Fibroblast of lung (primary cell): Measurements from ENCODE around the gene PSAP. TPM values are rescaled to one million over a fixed set of nuclear protein-coding genes. Genes with fewer than 3 reads are reported as not detected.

Source experiments
- DNase-seq, 2 donors: peaks; one replicate each; pipeline versions ENCODE4 v3.0.0 to v3.0.0-alpha.2; 2010; ENCODE audit warnings: low read depth in 2 of 2
- H2AFZ ChIP-seq: 2 replicates; pipeline ENCODE4 v1.5.1; 2012; ENCODE audit warnings: low read length, control low read depth, inconsistent platforms
- H3K27ac ChIP-seq: 2 replicates; pipeline ENCODE4 v1.5.1; 2011; ENCODE audit warnings: low read length, control low read depth; ENCODE audit not compliant: insufficient read depth
- H3K27me3 ChIP-seq: 2 replicates; pipeline ENCODE4 v1.5.1; 2011; ENCODE audit warnings: mild to moderate bottlenecking, low read length; ENCODE audit not compliant: control insufficient read depth, insufficient read depth
- H3K36me3 ChIP-seq: 2 replicates; pipeline ENCODE4 v1.5.1; 2011; ENCODE audit warnings: low read length; ENCODE audit not compliant: control insufficient read depth, insufficient read depth
- H3K4me1 ChIP-seq: 2 replicates; pipeline ENCODE4 v1.5.1; 2011; ENCODE audit warnings: low read length; ENCODE audit not compliant: control insufficient read depth, insufficient read depth; ENCODE audit errors: extremely low read depth
- H3K4me2 ChIP-seq: 2 replicates; pipeline ENCODE4 v1.5.1; 2011; ENCODE audit warnings: low read length, control low read depth; ENCODE audit not compliant: insufficient read depth; ENCODE audit errors: extremely low read depth
- H3K4me3 ChIP-seq, 4 experiments: fragments of 200-600 bp in 1 of 4; sonication (generic) in 1 of 4; replicated peaks in 1 of 4; 2 replicates each; pipeline ENCODE4 v1.5.1; 2011 to 2016; ENCODE audit warnings: low read length in 4 of 4, low read depth in 3 of 4, mild to moderate bottlenecking in 3 of 4, control low read depth in 2 of 4, inconsistent platforms in 1 of 4, mixed read lengths in 1 of 4; ENCODE audit not compliant: insufficient read depth in 1 of 4; ENCODE audit errors: control extremely low read depth in 1 of 4
- H3K79me2 ChIP-seq: 2 replicates; pipeline ENCODE4 v1.5.1; 2012; ENCODE audit warnings: mild to moderate bottlenecking, low read length, inconsistent platforms; ENCODE audit not compliant: control insufficient read depth, insufficient read depth
- H3K9ac ChIP-seq: 2 replicates; pipeline ENCODE4 v1.5.1; 2011; ENCODE audit warnings: mild to moderate bottlenecking, low read length, control low read depth; ENCODE audit not compliant: insufficient read depth
- H3K9me3 ChIP-seq: 2 replicates; pipeline ENCODE4 v1.5.1; 2012; ENCODE audit warnings: low read depth, low read length; ENCODE audit not compliant: control insufficient read depth, insufficient read depth
- H4K20me1 ChIP-seq: 2 replicates; pipeline ENCODE4 v1.5.1; 2011; ENCODE audit warnings: low read length; ENCODE audit not compliant: control insufficient read depth, insufficient read depth; ENCODE audit errors: extremely low read depth
- CTCF ChIP-seq, 2 donors: IDR thresholded peaks in 1 of 2; conservative IDR thresholded peaks in 1 of 2; 1 replicate in 1 of 2; 2 replicates in 1 of 2; pipeline ENCODE4 v1.5.1; 2011 to 2012; ENCODE audit warnings: low read length in 2 of 2, control low read depth in 1 of 2, inconsistent platforms in 1 of 2, low read depth in 1 of 2, mild to moderate bottlenecking in 1 of 2
- EZH2 ChIP-seq: IDR thresholded peaks from 2 replicates; pipeline ENCODE4 v1.5.1; 2012; ENCODE audit warnings: low read length, control low read depth, mild to moderate bottlenecking; ENCODE audit errors: missing control alignments
- polyA plus RNA-seq, 2 donors: library from polyadenylated mRNA; depleted of rRNA in 1 of 2; stranded (reverse) in 1 of 2; unstranded in 1 of 2; fragments of >200 nt; gene quantifications; 2 replicates each; pipeline ENCODE4 v1.2.1, GENCODE V29; 2011 to 2012; ENCODE audit warnings: missing spikeins in 1 of 2
- total RNA-seq: library from RNA; depleted of rRNA; stranded (reverse); fragments of >200 nt; gene quantifications from 2 replicates; pipeline ENCODE4 v1.2.1, GENCODE V29; 2014

The PSAP gene
- total and polyA plus RNA-seq, 2 donors (not counting 1 experiment from before 2014, with no cell fraction given) = 1,180 to 1,566 TPM

GRCh38 chr10:71778071-71778825, 72.8 kb downstream of the PSAP start:
- H2AFZ ChIP-seq = no peak overlapping the region
- H3K9ac ChIP-seq = no peak overlapping the region
- H3K79me2 ChIP-seq = no peaks in the 10 kb centered on the region
- H3K9me3 ChIP-seq = no peaks in the 10 kb centered on the region
- peaks cover 4% of the 10 kb centered on the region for H3K4me1 ChIP-seq
- no peak for DNase-seq
- no peak overlapping the region for H3K4me3 ChIP-seq
- H3K27ac ChIP-seq = no peak overlapping the region
- TF ChIP-seq CTCF (conservative IDR thresholded peaks at IDR 0.05 in 1 of 2, IDR thresholded peaks at IDR 0.05 in 1 of 2; ENCODE audit: low read depth in 1 of 2, low read length in 2 of 2) (no peak), EZH2 (no peak)
- H4K20me1 ChIP-seq = no peaks in the 10 kb centered on the region
- H3K4me2 ChIP-seq = no peak overlapping the region
- peaks cover 9% of the 10 kb centered on the region for H3K27me3 ChIP-seq
- no peaks in the 10 kb centered on the region for H3K36me3 ChIP-seq

DNA sequence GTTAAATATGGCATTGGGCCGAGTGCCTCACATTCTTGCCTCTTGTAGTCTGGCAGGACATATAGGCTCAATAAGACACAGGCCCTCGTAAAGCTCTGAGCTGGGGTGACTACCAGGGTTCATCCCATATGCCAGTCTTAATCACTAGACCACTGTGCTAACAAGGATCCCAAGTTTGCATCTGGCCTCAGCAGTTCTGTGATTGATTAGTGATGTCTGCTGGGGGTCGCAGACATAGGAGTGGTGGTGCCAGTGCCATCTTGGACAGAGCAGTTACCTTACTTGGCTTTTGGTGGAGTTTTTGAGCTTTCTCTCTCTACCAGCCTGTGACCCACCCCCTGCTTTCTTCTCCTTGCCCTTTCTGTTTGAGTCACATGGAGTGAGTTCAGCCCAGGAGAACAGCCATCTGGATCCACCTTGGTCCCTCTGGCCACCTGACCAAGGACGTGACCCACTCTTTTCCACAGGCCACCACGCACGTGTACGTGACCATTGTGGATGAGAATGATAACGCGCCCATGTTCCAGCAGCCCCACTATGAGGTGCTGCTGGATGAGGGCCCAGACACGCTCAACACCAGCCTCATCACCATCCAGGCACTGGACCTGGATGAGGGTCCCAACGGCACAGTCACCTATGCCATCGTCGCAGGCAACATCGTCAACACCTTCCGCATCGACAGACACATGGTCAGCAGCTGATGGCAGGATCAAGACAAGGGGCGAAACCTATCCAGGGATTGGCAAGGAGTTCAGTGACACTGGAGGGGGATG, 73.7 kb downstream of the PSAP start:
- Histone ChIP-seq H3K36me3 (no peaks in the 10 kb centered on the region), H3K4me1 (peaks cover 10% of the 10 kb centered on the region), H3K27me3 (peaks cover 9% of the 10 kb centered on the region), H3K27ac (no peak overlapping the region), H2AFZ (no peak overlapping the region), H3K4me3 (no peak overlapping the region), H3K9me3 (no peaks in the 10 kb centered on the region), H3K79me2 (no peaks in the 10 kb centered on the region), H3K4me2 (no peak overlapping the region), H4K20me1 (no peaks in the 10 kb centered on the region), H3K9ac (no peak overlapping the region)
- TF ChIP-seq EZH2 (no peak), CTCF (conservative IDR thresholded peaks at IDR 0.05 in 1 of 2, IDR thresholded peaks at IDR 0.05 in 1 of 2; ENCODE audit: low read depth in 1 of 2, low read length in 2 of 2) (no peak)
- DNase-seq = no peak

GRCh38 chr10:71776481-71776925, 74.5 kb downstream of the PSAP start:
- Histone ChIP-seq H3K4me3 (no peak overlapping the region), H3K9ac (no peak overlapping the region), H4K20me1 (no peaks in the 10 kb centered on the region), H3K79me2 (no peaks in the 10 kb centered on the region), H3K9me3 (no peaks in the 10 kb centered on the region), H3K36me3 (no peaks in the 10 kb centered on the region), H3K4me2 (no peak overlapping the region), H3K27me3 (peaks cover 9% of the 10 kb centered on the region), H2AFZ (no peak overlapping the region), H3K27ac (no peak overlapping the region), H3K4me1 (peaks cover 18% of the 10 kb centered on the region)
- no peak for DNase-seq
- TF ChIP-seq CTCF (conservative IDR thresholded peaks at IDR 0.05 in 1 of 2, IDR thresholded peaks at IDR 0.05 in 1 of 2; ENCODE audit: low read depth in 1 of 2, low read length in 2 of 2) = no peak
- TF ChIP-seq EZH2 = no peak
